SH-SY5Y (cell line): ENCODE measurements around the gene FAT2.

Experiments used
- GATA2 ChIP-seq: IDR thresholded peaks from 2 replicates; pipeline ENCODE4 v1.6.1; 2011; ENCODE audit warnings: mild to moderate bottlenecking, low read depth, low read length
- GATA3 ChIP-seq: IDR thresholded peaks from 2 replicates; pipeline ENCODE4 v1.6.1; 2011; ENCODE audit warnings: low read depth, mild to moderate bottlenecking, low read length, moderate library complexity

DNA sequence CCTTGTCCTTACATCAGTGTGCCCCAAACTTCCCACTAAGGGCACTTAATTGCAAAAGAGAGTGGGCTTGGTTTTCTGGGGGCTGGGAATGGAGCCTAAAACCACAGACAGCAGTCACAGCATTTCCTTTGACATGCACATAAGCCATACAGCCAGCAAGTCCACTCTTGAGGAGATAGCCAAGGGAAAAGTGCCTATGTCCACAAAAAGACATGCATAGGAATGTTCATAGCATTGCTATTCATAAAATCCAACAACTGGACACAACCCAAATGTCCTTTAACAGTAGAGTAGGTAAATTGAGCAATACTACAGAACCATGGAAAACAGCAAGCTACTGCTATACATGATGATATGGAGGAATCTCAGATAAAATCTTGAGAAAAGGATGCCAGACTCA lies 11.7 kb upstream of the FAT2 start:
- TF ChIP-seq GATA3 (no peak), GATA2 (no peak)
